C4-2B (cell line): ENCODE measurements around the gene DERA.
"Not testable (repeated sequence)": the region's sequence is repeated elsewhere in the genome, so short reads cannot be mapped to it uniquely, and the experiment has no call there.

Experiments
- H3K27ac ChIP-seq: fragments of 450-650 bp; 2 replicates; pipeline ENCODE4 v1.5.1; 2017
- CTCF ChIP-seq: fragments of 450-650 bp; conservative IDR thresholded peaks from 2 replicates; pipeline ENCODE4 v1.5.1; 2017; ENCODE audit warnings: mild to moderate bottlenecking
- ZFX ChIP-seq: fragments of 450-650 bp; IDR thresholded peaks from 2 replicates; pipeline ENCODE4 v1.6.1; 2017

DERA gene

GRCh38 chr12:15910468-15910863 is 666 bp upstream of the DERA start:
- H3K27ac ChIP-seq: peak overlapping the region; percentile 96; the same call in 1 of the 2 replicates

GRCh38 chr12:15911931-15912330 is 799 bp downstream of the DERA start:
- H3K27ac ChIP-seq: peak overlapping the region; percentile 96; the same call in 1 of the 2 replicates

More at GRCh38 chr12:15910468-15910863, 666 bp upstream of the DERA start:
- TF ChIP-seq ZFX (no peak), CTCF (no peak)

- not testable (repeated sequence) for H3K27ac ChIP-seq
Observed at GRCh38 chr12:15914131-15914530, 3.0 kb downstream of the DERA start.

GRCh38 chr12:15918066-15918465 is 6.9 kb downstream of the DERA start:
- TF ChIP-seq ZFX (no peak), CTCF (no peak)
- no peak overlapping the region for H3K27ac ChIP-seq

- no peak overlapping the region for H3K27ac ChIP-seq
- TF ChIP-seq ZFX (no peak), CTCF (no peak)
Observed at GRCh38 chr12:15919418-15919817, 8.3 kb downstream of the DERA start.

- H3K27ac ChIP-seq: no peak overlapping the region
- TF ChIP-seq ZFX: no peak
- TF ChIP-seq CTCF: no peak
Observed at GRCh38 chr12:15924956-15925355, 13.8 kb downstream of the DERA start.

- no peak overlapping the region for H3K27ac ChIP-seq
- no peak for TF ChIP-seq ZFX
- TF ChIP-seq CTCF: no peak
Observed at GRCh38 chr12:15928346-15928745, 17.2 kb downstream of the DERA start.

GRCh38 chr12:15928870-15929571 is 17.9 kb downstream of the DERA start:
- no peak overlapping the region for H3K27ac ChIP-seq
- TF ChIP-seq CTCF: no peak
